ENCODE data around the gene TNS1. TPM values are rescaled to one million over a fixed set of nuclear protein-coding genes. Genes with fewer than 3 reads are reported as not detected.

Gene TNS1
- total RNA-seq, 2 donors from 2014 or later, result 1,836 to 2,296 TPM

DNA sequence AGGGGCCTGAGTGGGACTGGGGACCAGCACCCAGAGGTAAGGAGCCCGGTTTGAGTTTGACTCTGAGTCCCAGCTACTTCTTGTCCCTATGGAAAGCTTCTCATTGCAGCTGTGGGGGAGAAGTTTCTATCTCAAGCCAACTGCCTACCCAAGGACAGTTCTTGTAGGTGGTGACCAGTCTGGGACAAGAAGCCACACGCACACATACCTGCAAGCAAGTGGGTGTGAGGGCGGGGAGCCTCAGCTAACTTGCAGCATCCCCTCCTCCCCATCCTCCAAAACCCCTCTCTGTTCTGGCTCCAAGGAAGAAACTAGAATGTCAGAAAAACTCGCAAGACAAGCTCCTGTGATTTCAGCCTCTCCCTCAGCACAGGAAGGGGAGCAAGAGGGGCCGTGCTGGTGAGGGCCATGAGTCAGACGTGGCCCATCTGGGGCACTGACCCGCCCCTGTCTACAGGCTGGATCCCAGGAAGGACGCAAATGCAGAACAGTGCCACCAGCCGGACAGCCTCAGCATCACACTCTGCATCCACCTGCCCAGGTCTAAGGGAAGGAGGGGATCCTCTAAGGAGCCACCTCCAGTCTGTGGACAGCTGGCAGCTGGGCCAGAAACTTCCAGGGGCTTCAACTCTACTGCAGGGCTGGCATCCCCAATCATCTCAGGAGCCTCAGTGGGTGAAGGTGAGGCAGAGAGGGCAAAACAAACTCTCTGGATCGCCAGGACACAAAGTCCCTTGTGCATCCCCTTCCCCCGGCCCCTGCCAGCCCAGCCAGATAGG is 103.4 kb downstream of the TNS1 start:
- TF ChIP-seq, protein P1, sequence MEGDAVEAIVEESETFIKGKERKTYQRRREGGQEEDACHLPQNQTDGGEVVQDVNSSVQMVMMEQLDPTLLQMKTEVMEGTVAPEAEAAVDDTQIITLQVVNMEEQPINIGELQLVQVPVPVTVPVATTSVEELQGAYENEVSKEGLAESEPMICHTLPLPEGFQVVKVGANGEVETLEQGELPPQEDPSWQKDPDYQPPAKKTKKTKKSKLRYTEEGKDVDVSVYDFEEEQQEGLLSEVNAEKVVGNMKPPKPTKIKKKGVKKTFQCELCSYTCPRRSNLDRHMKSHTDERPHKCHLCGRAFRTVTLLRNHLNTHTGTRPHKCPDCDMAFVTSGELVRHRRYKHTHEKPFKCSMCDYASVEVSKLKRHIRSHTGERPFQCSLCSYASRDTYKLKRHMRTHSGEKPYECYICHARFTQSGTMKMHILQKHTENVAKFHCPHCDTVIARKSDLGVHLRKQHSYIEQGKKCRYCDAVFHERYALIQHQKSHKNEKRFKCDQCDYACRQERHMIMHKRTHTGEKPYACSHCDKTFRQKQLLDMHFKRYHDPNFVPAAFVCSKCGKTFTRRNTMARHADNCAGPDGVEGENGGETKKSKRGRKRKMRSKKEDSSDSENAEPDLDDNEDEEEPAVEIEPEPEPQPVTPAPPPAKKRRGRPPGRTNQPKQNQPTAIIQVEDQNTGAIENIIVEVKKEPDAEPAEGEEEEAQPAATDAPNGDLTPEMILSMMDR (IDR thresholded peaks at IDR 0.05), result peak; percentile 85
- peaks cover 53% of the 10 kb centered on the region for H3K36me3 ChIP-seq
- no peak for DNase-seq (ENCODE audit: low spot score)
- peak; percentile 27 for ATAC-seq (ENCODE audit: insufficient number of reproducible peaks, low FRiP score, low read depth)
- peak overlapping the region; percentile 59 for H3K4me3 ChIP-seq
- H3K9me3 ChIP-seq, result no peaks in the 10 kb centered on the region
- peak overlapping the region; percentile 96 to 100 for H3K27ac ChIP-seq
- no peaks in the 10 kb centered on the region for H3K27me3 ChIP-seq (replicated peaks; ENCODE audit: insufficient read depth)
- H3K4me1 ChIP-seq (ENCODE audit: control insufficient read depth in 1 of 2, low read depth in 2 of 2), result peaks cover 60 to 100% of the 10 kb centered on the region in 2 donors

GRCh38 chr2:217897816-217898806 is 104.7 kb downstream of the TNS1 start:
- no peaks in the 10 kb centered on the region for H3K9me3 ChIP-seq
- H3K27ac ChIP-seq, result peak overlapping the region; percentile 96 to 100
- TF ChIP-seq, protein P1 (IDR thresholded peaks at IDR 0.05), result no peak
- H3K36me3 ChIP-seq, result peaks cover 66% of the 10 kb centered on the region
- H3K27me3 ChIP-seq (replicated peaks; ENCODE audit: insufficient read depth), result no peaks in the 10 kb centered on the region
- ATAC-seq (ENCODE audit: insufficient number of reproducible peaks, low FRiP score, low read depth) (no peak), DNase-seq (ENCODE audit: low spot score) (no peak)
- H3K4me1 ChIP-seq (ENCODE audit: control insufficient read depth in 1 of 2, low read depth in 2 of 2), result peaks cover 49 to 100% of the 10 kb centered on the region in 2 donors
- H3K4me3 ChIP-seq, result peak overlapping the region; percentile 59

DNA sequence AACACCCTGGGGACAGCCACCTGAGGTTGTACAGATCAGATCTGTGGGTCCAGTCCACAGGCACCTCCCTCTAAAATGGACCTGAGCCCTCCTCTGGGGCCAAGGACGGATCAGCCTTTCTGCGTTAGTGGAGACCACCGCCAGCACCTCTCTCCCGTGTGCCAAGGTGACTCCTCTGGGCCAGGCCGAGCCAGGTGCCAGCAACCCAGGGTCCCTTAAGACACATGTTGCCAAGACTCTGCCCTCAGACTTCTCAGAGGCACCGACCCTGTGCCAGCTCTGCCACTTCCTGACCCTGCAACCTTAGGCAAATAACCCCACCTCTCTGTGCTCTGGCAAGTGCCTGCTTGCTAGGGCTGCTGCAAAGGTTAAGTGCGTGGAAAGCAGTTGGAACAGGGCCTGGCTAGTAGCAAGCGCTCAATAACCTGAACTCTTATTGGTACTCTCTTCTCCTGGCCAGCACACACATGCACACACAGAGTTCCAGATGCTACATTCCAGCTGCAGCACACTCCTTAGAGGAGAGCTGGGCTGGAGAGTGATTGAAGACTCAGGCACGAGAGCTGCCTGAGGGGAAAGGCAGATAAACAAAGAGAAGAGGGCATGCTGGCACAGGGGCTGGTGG is 105.6 kb downstream of the TNS1 start:
- no peak overlapping the region for H3K4me3 ChIP-seq
- no peaks in the 10 kb centered on the region for H3K27me3 ChIP-seq (replicated peaks; ENCODE audit: insufficient read depth)
- no peak for ATAC-seq (ENCODE audit: insufficient number of reproducible peaks, low FRiP score, low read depth)
- TF ChIP-seq, protein P1 (IDR thresholded peaks at IDR 0.05), result no peak
- H3K9me3 ChIP-seq, result no peaks in the 10 kb centered on the region
- peak overlapping the region; percentile 96 to 100 for H3K27ac ChIP-seq
- DNase-seq (ENCODE audit: low spot score), result no peak
- peaks cover 40 to 100% of the 10 kb centered on the region in 2 donors for H3K4me1 ChIP-seq (ENCODE audit: control insufficient read depth in 1 of 2, low read depth in 2 of 2)
- peaks cover 75% of the 10 kb centered on the region for H3K36me3 ChIP-seq

GRCh38 chr2:217895070-217895635 is 107.6 kb downstream of the TNS1 start:
- H3K4me3 ChIP-seq, result no peak overlapping the region
- DNase-seq (ENCODE audit: low spot score), result no peak
- peak overlapping the region; percentile 96 to 100 for H3K27ac ChIP-seq
- peaks cover 30 to 99% of the 10 kb centered on the region in 2 donors for H3K4me1 ChIP-seq (ENCODE audit: control insufficient read depth in 1 of 2, low read depth in 2 of 2)
- H3K36me3 ChIP-seq, result peaks cover 79% of the 10 kb centered on the region
- no peaks in the 10 kb centered on the region for H3K9me3 ChIP-seq
- no peak for ATAC-seq (ENCODE audit: insufficient number of reproducible peaks, low FRiP score, low read depth)
- TF ChIP-seq, protein P1 (IDR thresholded peaks at IDR 0.05), result no peak
- H3K27me3 ChIP-seq (replicated peaks; ENCODE audit: insufficient read depth), result no peaks in the 10 kb centered on the region
